Naive thymus-derived CD4-positive, alpha-beta T cell (primary cell): ENCODE results near the gene SEL1L3. TPM values are rescaled to one million over a fixed set of nuclear protein-coding genes. Genes with fewer than 3 reads are reported as not detected.

ENCODE experiments used
- ATAC-seq: fragments of 150-1000 bp; cut with Tn5 transposase; 2 replicates; pipeline ENCODE4 v1.10.0; 2021; ENCODE audit warnings: mild to moderate bottlenecking, moderate library complexity
- CTCF ChIA-PET: fragments of 350-600 bp; sonication (Branson Sonifier 250); formaldehyde crosslinking; loops from one replicate; lab custom pipeline; 2021; ENCODE audit warnings: antibody characterized with exemption; lab: Charles Lee
- POLR2A ChIA-PET: fragments of 350-600 bp; sonication (Branson Sonifier 250); formaldehyde crosslinking; loops from one replicate; lab custom pipeline; 2021; ENCODE audit warnings: antibody characterized with exemption, inconsistent platforms; lab: Charles Lee
- DNase-seq, 9 donors: peaks; one replicate each; pipeline versions ENCODE4 v3.0.0 to v3.0.0-alpha.2; 2020 to 2022; ENCODE audit warnings: mixed read lengths in 1 of 9
- H3K27ac ChIP-seq: one replicate; pipeline ENCODE4 v1.7.0; 2013; ENCODE audit warnings: mild to moderate bottlenecking, low read depth, low read length, moderate library complexity
- H3K27me3 ChIP-seq, 2 donors: one replicate each; pipeline ENCODE4 v1.7.0; 2013; ENCODE audit warnings: low read length in 2 of 2, mild to moderate bottlenecking in 2 of 2, moderate library complexity in 2 of 2; ENCODE audit not compliant: control insufficient read depth in 2 of 2, insufficient read depth in 2 of 2
- H3K36me3 ChIP-seq, 3 experiments: 1 replicate in 2 of 3; 2 replicates in 1 of 3; pipeline ENCODE4 v1.7.0; 2013; ENCODE audit warnings: low read length in 3 of 3, mild to moderate bottlenecking in 3 of 3, moderate library complexity in 1 of 3; ENCODE audit not compliant: insufficient read depth in 3 of 3, control insufficient read depth in 2 of 3
- H3K4me1 ChIP-seq, 2 donors: one replicate each; pipeline ENCODE4 v1.7.0; 2013; ENCODE audit warnings: low read length in 2 of 2, mild to moderate bottlenecking in 2 of 2, moderate library complexity in 1 of 2; ENCODE audit not compliant: control insufficient read depth in 2 of 2, insufficient read depth in 2 of 2
- H3K4me3 ChIP-seq: 2 replicates; pipeline ENCODE4 v1.7.0; 2013; ENCODE audit warnings: mild to moderate bottlenecking, low read length
- H3K9me3 ChIP-seq, 3 experiments: 1 replicate in 2 of 3; 2 replicates in 1 of 3; pipeline ENCODE4 v1.7.0; 2013; ENCODE audit warnings: low read length in 3 of 3; ENCODE audit not compliant: control insufficient read depth in 2 of 3
- H3K27ac Mint-ChIP-seq, 9 donors: one replicate each; pipeline ENCODE4 v1.8.0; 2020 to 2022; ENCODE audit warnings: mixed read lengths in 9 of 9, mild to moderate bottlenecking in 8 of 9, moderate library complexity in 5 of 9, inconsistent platforms in 2 of 9
- H3K27me3 Mint-ChIP-seq, 5 donors: one replicate each; pipeline ENCODE4 v1.8.0; 2021 to 2022; ENCODE audit warnings: mixed read lengths in 5 of 5, mild to moderate bottlenecking in 1 of 5
- H3K36me3 Mint-ChIP-seq, 5 donors: one replicate each; pipeline ENCODE4 v1.8.0; 2020 to 2022; ENCODE audit warnings: mixed read lengths in 5 of 5, mild to moderate bottlenecking in 3 of 5, inconsistent platforms in 1 of 5
- H3K4me1 Mint-ChIP-seq, 7 donors: one replicate each; pipeline ENCODE4 v1.8.0; 2020 to 2022; ENCODE audit warnings: mixed read lengths in 7 of 7, mild to moderate bottlenecking in 3 of 7, inconsistent platforms in 1 of 7
- H3K4me3 Mint-ChIP-seq, 10 donors: one replicate each; pipeline ENCODE4 v1.8.0; 2020 to 2022; ENCODE audit warnings: mild to moderate bottlenecking in 10 of 10, mixed read lengths in 10 of 10, moderate library complexity in 6 of 10, inconsistent platforms in 2 of 10
- H3K9me3 Mint-ChIP-seq, 11 donors: one replicate each; pipeline ENCODE4 v1.8.0; 2020 to 2022; ENCODE audit warnings: mixed read lengths in 11 of 11, mild to moderate bottlenecking in 4 of 11, inconsistent platforms in 1 of 11, moderate library complexity in 1 of 11
- intact Hi-C, 2 donors: fragments of 100-400 bp; cut with micrococcal nuclease; formaldehyde crosslinking; loops; one replicate each; pipeline ENCODE4 v1.15.1; 2023
- polyA plus RNA-seq, 2 donors: library from polyadenylated mRNA; unstranded; fragments of 300-500 nt; fragmentation: Illumina TruSeq; gene quantifications; one replicate each; pipeline ENCODE4 v1.2.3, GENCODE V29; 2021
- total RNA-seq, 6 experiments: library from RNA in 5 of 6; stranded (reverse) in 5 of 6; gene quantifications; 1 replicate in 5 of 6; 2 replicates in 1 of 6; pipeline ENCODE4 v1.2.3 and lab custom pipeline; 2021 to 2026

The SEL1L3 gene
- total and polyA plus RNA-seq, 7 experiments from 2014 or later, result 15.9 to 55.8 (median 42.3) TPM

GRCh38 chr4:25773358-25773757 is 89.4 kb downstream of the SEL1L3 start:
- H3K36me3 Mint-ChIP-seq, result peaks cover 7 to 54% (median 52%) of the 10 kb centered on the region in 5 donors
- Histone ChIP-seq H3K9me3 (no peaks in the 10 kb centered on the region), H3K27me3 (no peaks in the 10 kb centered on the region), H3K4me1 (no peaks in the 10 kb centered on the region), H3K27ac (no peak overlapping the region), H3K36me3 (peaks cover 0 to 22% (median 8%) of the 10 kb centered on the region in 3 experiments), H3K4me3 (no peak overlapping the region)
- POLR2A ChIA-PET, result no interaction called here
- DNase-seq (no peak), ATAC-seq (no peak)
- peaks cover 0 to 1% (median 0%) of the 10 kb centered on the region in 11 donors for H3K9me3 Mint-ChIP-seq
- CTCF ChIA-PET, result no interaction called here
- peaks cover 0 to 3% (median 0%) of the 10 kb centered on the region in 7 donors for H3K4me1 Mint-ChIP-seq
- H3K4me3 Mint-ChIP-seq, result no peak overlapping the region
- no peak overlapping the region for H3K27ac Mint-ChIP-seq
- intact Hi-C loops, result no loop called here
- H3K27me3 Mint-ChIP-seq, result no peaks in the 10 kb centered on the region

- DNase-seq (no peak), ATAC-seq (no peak)
- peaks cover 0 to 3% (median 0%) of the 10 kb centered on the region in 7 donors for H3K4me1 Mint-ChIP-seq
- ChIA-PET CTCF (interaction anchor here (0.7 kb wide), 2 partner anchors 423 to 577 kb away, joined by 3 read pairs; no protein-coding TSS in a partner anchor), POLR2A (no interaction called here)
- H3K4me3 Mint-ChIP-seq, result no peak overlapping the region
- Histone ChIP-seq H3K4me3 (no peak overlapping the region), H3K27me3 (no peaks in the 10 kb centered on the region), H3K27ac (no peak overlapping the region), H3K36me3 (peaks cover 0 to 22% (median 8%) of the 10 kb centered on the region in 3 experiments), H3K4me1 (no peaks in the 10 kb centered on the region), H3K9me3 (no peaks in the 10 kb centered on the region)
- peaks cover 5 to 48% (median 45%) of the 10 kb centered on the region in 5 donors for H3K36me3 Mint-ChIP-seq
- H3K27ac Mint-ChIP-seq, result no peak overlapping the region
- H3K27me3 Mint-ChIP-seq, result no peaks in the 10 kb centered on the region
- H3K9me3 Mint-ChIP-seq, result no peaks in the 10 kb centered on the region
- intact Hi-C loops, result no loop called here
Observed at GRCh38 chr4:25771672-25772071, 91.1 kb downstream of the SEL1L3 start.

- peaks cover 5 to 51% (median 42%) of the 10 kb centered on the region in 5 donors for H3K36me3 Mint-ChIP-seq
Observed at GRCh38 chr4:25770847-25771246, 91.9 kb downstream of the SEL1L3 start.

GRCh38 chr4:25769251-25769650 is 93.5 kb downstream of the SEL1L3 start:
- ChIA-PET CTCF (interaction anchor here (1.0 kb wide), 1 partner anchor 16 kb away, joined by 4 read pairs; no protein-coding TSS in a partner anchor), POLR2A (no interaction called here)
- H3K4me3 ChIP-seq, result no peak overlapping the region
- peaks cover 0 to 29% (median 2%) of the 10 kb centered on the region in 3 experiments for H3K36me3 ChIP-seq
- H3K27me3 Mint-ChIP-seq, result no peaks in the 10 kb centered on the region
- no peak for ATAC-seq
- H3K9me3 ChIP-seq, result no peaks in the 10 kb centered on the region
- DNase-seq, result no peak
- H3K27ac ChIP-seq, result no peak overlapping the region
- peaks cover 4 to 60% (median 42%) of the 10 kb centered on the region in 5 donors for H3K36me3 Mint-ChIP-seq
- no peaks in the 10 kb centered on the region for H3K9me3 Mint-ChIP-seq
- H3K4me1 Mint-ChIP-seq, result peaks cover 0 to 3% (median 0%) of the 10 kb centered on the region in 7 donors
- H3K4me3 Mint-ChIP-seq, result no peak overlapping the region
- H3K27ac Mint-ChIP-seq, result no peak overlapping the region
- intact Hi-C loops, result loop anchor here in 1 of 2 donors (10.0 kb wide), 1 partner anchor 146 kb away; the partner anchor contains the start of gene SMIM20
- no peaks in the 10 kb centered on the region for H3K4me1 ChIP-seq
- no peaks in the 10 kb centered on the region for H3K27me3 ChIP-seq

More at GRCh38 chr4:25770847-25771246, 91.9 kb downstream of the SEL1L3 start:
- peaks cover 0 to 3% (median 0%) of the 10 kb centered on the region in 7 donors for H3K4me1 Mint-ChIP-seq
- H3K27ac Mint-ChIP-seq, result no peak overlapping the region
- Histone ChIP-seq H3K9me3 (no peaks in the 10 kb centered on the region), H3K27me3 (no peaks in the 10 kb centered on the region), H3K4me3 (no peak overlapping the region), H3K27ac (no peak overlapping the region), H3K4me1 (no peaks in the 10 kb centered on the region), H3K36me3 (peaks cover 0 to 21% (median 4%) of the 10 kb centered on the region in 3 experiments)
- DNase-seq (no peak), ATAC-seq (no peak)
- intact Hi-C loops, result no loop called here
- H3K9me3 Mint-ChIP-seq, result no peaks in the 10 kb centered on the region
- H3K27me3 Mint-ChIP-seq, result no peaks in the 10 kb centered on the region
- POLR2A ChIA-PET, result no interaction called here
- CTCF ChIA-PET, result interaction anchor here (0.7 kb wide), 1 partner anchor 21 kb away, joined by 3 read pairs; no protein-coding TSS in a partner anchor
- H3K4me3 Mint-ChIP-seq, result no peak overlapping the region

- H3K4me1 ChIP-seq, result no peaks in the 10 kb centered on the region
- Mint-ChIP-seq H3K27me3 (no peaks in the 10 kb centered on the region), H3K36me3 (peaks cover 7 to 58% (median 39%) of the 10 kb centered on the region in 5 donors), H3K27ac (peak overlapping the region in 1 of 9 donors; percentile 38), H3K4me3 (no peak overlapping the region), H3K4me1 (peaks cover 0 to 2% (median 0%) of the 10 kb centered on the region in 7 donors), H3K9me3 (no peaks in the 10 kb centered on the region)
- no peaks in the 10 kb centered on the region for H3K9me3 ChIP-seq
- H3K27me3 ChIP-seq, result no peaks in the 10 kb centered on the region
- no peak overlapping the region for H3K27ac ChIP-seq
- H3K4me3 ChIP-seq, result no peak overlapping the region
- ChIA-PET CTCF (interaction anchor here (1.0 kb wide), 1 partner anchor 17 kb away, joined by 4 read pairs; no protein-coding TSS in a partner anchor), POLR2A (no interaction called here)
- ATAC-seq (peak; percentile 64), DNase-seq (no peak)
- intact Hi-C loops, result loop anchor here in 1 of 2 donors (10.0 kb wide), 1 partner anchor 147 kb away; the partner anchor contains the start of gene SMIM20
- H3K36me3 ChIP-seq, result peaks cover 0 to 38% (median 8%) of the 10 kb centered on the region in 3 experiments
Observed at GRCh38 chr4:25767877-25768725, 94.7 kb downstream of the SEL1L3 start.

- POLR2A ChIA-PET, result no interaction called here
Observed at GRCh38 chr4:25760518-25761157, 102.2 kb downstream of the SEL1L3 start.

More at GRCh38 chr4:25760518-25761157, 102.2 kb downstream of the SEL1L3 start:
- DNase-seq (no peak), ATAC-seq (peak; percentile 70)
- peak overlapping the region in 1 of 9 donors; percentile 41 for H3K27ac Mint-ChIP-seq
- peaks cover 0 to 5% (median 0%) of the 10 kb centered on the region in 11 donors for H3K9me3 Mint-ChIP-seq
- CTCF ChIA-PET, result no interaction called here
- peaks cover 22 to 75% (median 67%) of the 10 kb centered on the region in 5 donors for H3K36me3 Mint-ChIP-seq
- peaks cover 0 to 2% (median 0%) of the 10 kb centered on the region in 7 donors for H3K4me1 Mint-ChIP-seq
- intact Hi-C loops, result loop anchor here in 1 of 2 donors (10.0 kb wide), 1 partner anchor 154 kb away; the partner anchor contains the start of gene SMIM20
- H3K27me3 Mint-ChIP-seq, result no peaks in the 10 kb centered on the region
- peaks cover 0 to 44% (median 20%) of the 10 kb centered on the region in 3 experiments for H3K36me3 ChIP-seq
- H3K4me1 ChIP-seq, result no peaks in the 10 kb centered on the region
- no peaks in the 10 kb centered on the region for H3K9me3 ChIP-seq
- no peaks in the 10 kb centered on the region for H3K27me3 ChIP-seq
- no peak overlapping the region for H3K4me3 ChIP-seq
- no peak overlapping the region for H3K27ac ChIP-seq
- H3K4me3 Mint-ChIP-seq, result no peak overlapping the region
